ENCODE results near the gene GPC6.

The GPC6 gene

GRCh38 chr13:94113245-94113644 lies 886.6 kb downstream of the GPC6 start:
- Histone ChIP-seq H3K79me2 (ENCODE audit: control insufficient read depth, insufficient read depth, low read length, poor library complexity) (no peaks in the 10 kb centered on the region), H4K12ac (ENCODE audit: low read depth, low read length) (no peak overlapping the region), H2BK12ac (ENCODE audit: low read length) (no peak overlapping the region), H3K18ac (ENCODE audit: low read length) (no peak overlapping the region), H3K27ac (ENCODE audit: low read depth, low read length) (no peak overlapping the region), H3K4me1 (ENCODE audit: control insufficient read depth in 1 of 2, insufficient read depth in 2 of 2, low read length in 2 of 2) (no peaks in the 10 kb centered on the region), H3K79me1 (ENCODE audit: low read length) (no peaks in the 10 kb centered on the region), H3K9ac (ENCODE audit: low read length) (no peak overlapping the region), H3K9me3 (ENCODE audit: insufficient read depth, low read depth, low read length) (no peaks in the 10 kb centered on the region), H2AFZ (ENCODE audit: insufficient read depth, low read length, poor library complexity) (no peak overlapping the region), H3K14ac (ENCODE audit: low read length) (no peak overlapping the region), H3K27me3 (ENCODE audit: insufficient read depth, low read length) (no peaks in the 10 kb centered on the region), H2BK5ac (ENCODE audit: low read depth, low read length, poor library complexity) (no peak overlapping the region), H2BK120ac (ENCODE audit: insufficient read depth, low read length, poor library complexity) (no peak overlapping the region), H3K36me3 (ENCODE audit: control insufficient read depth in 1 of 2, insufficient read depth in 2 of 2, low read length in 2 of 2) (no peaks in the 10 kb centered on the region), H3K23ac (ENCODE audit: low read length) (no peak overlapping the region), H3K4ac (ENCODE audit: low read depth, low read length) (no peak overlapping the region), H4K91ac (ENCODE audit: low read depth, low read length) (no peak overlapping the region), H3K4me3 (ENCODE audit: low read depth, low read length) (no peak overlapping the region), H2AK5ac (ENCODE audit: low read length) (no peak overlapping the region), H3K4me2 (ENCODE audit: low read length) (no peak overlapping the region), H4K8ac (ENCODE audit: low read depth, low read length) (no peak overlapping the region)
- DNase-seq = no peak

- Histone ChIP-seq H2BK5ac (ENCODE audit: low read depth, low read length, poor library complexity) (no peak overlapping the region), H3K9me3 (ENCODE audit: insufficient read depth, low read depth, low read length) (no peaks in the 10 kb centered on the region), H3K14ac (ENCODE audit: low read length) (no peak overlapping the region), H3K27me3 (ENCODE audit: insufficient read depth, low read length) (no peaks in the 10 kb centered on the region), H3K4me2 (ENCODE audit: low read length) (no peak overlapping the region), H3K4me1 (ENCODE audit: control insufficient read depth in 1 of 2, insufficient read depth in 2 of 2, low read length in 2 of 2) (no peaks in the 10 kb centered on the region), H4K91ac (ENCODE audit: low read depth, low read length) (no peak overlapping the region), H3K4me3 (ENCODE audit: low read depth, low read length) (no peak overlapping the region), H2AFZ (ENCODE audit: insufficient read depth, low read length, poor library complexity) (no peak overlapping the region), H2BK120ac (ENCODE audit: insufficient read depth, low read length, poor library complexity) (no peak overlapping the region), H3K79me1 (ENCODE audit: low read length) (no peaks in the 10 kb centered on the region), H3K23ac (ENCODE audit: low read length) (no peak overlapping the region), H3K18ac (ENCODE audit: low read length) (no peak overlapping the region), H4K12ac (ENCODE audit: low read depth, low read length) (no peak overlapping the region), H3K9ac (ENCODE audit: low read length) (no peak overlapping the region), H2AK5ac (ENCODE audit: low read length) (no peak overlapping the region), H2BK12ac (ENCODE audit: low read length) (no peak overlapping the region), H3K27ac (ENCODE audit: low read depth, low read length) (no peak overlapping the region), H3K79me2 (ENCODE audit: control insufficient read depth, insufficient read depth, low read length, poor library complexity) (no peaks in the 10 kb centered on the region), H3K4ac (ENCODE audit: low read depth, low read length) (no peak overlapping the region), H4K8ac (ENCODE audit: low read depth, low read length) (no peak overlapping the region), H3K36me3 (ENCODE audit: control insufficient read depth in 1 of 2, insufficient read depth in 2 of 2, low read length in 2 of 2) (no peaks in the 10 kb centered on the region)
- DNase-seq = no peak
- no CpG with 5 or more reads among the region's 1 CpG for WGBS (ENCODE audit: extremely low coverage, insufficient coverage, insufficient read length)
Measured at GRCh38 chr13:94114166-94114565, 887.6 kb downstream of the GPC6 start.

GRCh38 chr13:94115054-94115453 lies 888.4 kb downstream of the GPC6 start:
- H2AFZ ChIP-seq (ENCODE audit: insufficient read depth, low read length, poor library complexity) = no peak overlapping the region
- no peaks in the 10 kb centered on the region for H3K9me3 ChIP-seq (ENCODE audit: insufficient read depth, low read depth, low read length)
- H3K9ac ChIP-seq (ENCODE audit: low read length) = no peak overlapping the region
- no peak overlapping the region for H2BK12ac ChIP-seq (ENCODE audit: low read length)
- H3K4me1 ChIP-seq (ENCODE audit: control insufficient read depth in 1 of 2, insufficient read depth in 2 of 2, low read length in 2 of 2) = no peaks in the 10 kb centered on the region
- no peak overlapping the region for H3K18ac ChIP-seq (ENCODE audit: low read length)
- no peak for DNase-seq
- H3K4ac ChIP-seq (ENCODE audit: low read depth, low read length) = no peak overlapping the region
- H2BK120ac ChIP-seq (ENCODE audit: insufficient read depth, low read length, poor library complexity) = no peak overlapping the region
- no peak overlapping the region for H3K4me2 ChIP-seq (ENCODE audit: low read length)
- H4K8ac ChIP-seq (ENCODE audit: low read depth, low read length) = no peak overlapping the region
- no peak overlapping the region for H2BK5ac ChIP-seq (ENCODE audit: low read depth, low read length, poor library complexity)
- no peaks in the 10 kb centered on the region for H3K36me3 ChIP-seq (ENCODE audit: control insufficient read depth in 1 of 2, insufficient read depth in 2 of 2, low read length in 2 of 2)
- no peak overlapping the region for H2AK5ac ChIP-seq (ENCODE audit: low read length)
- no peak overlapping the region for H3K14ac ChIP-seq (ENCODE audit: low read length)
- no peak overlapping the region for H4K12ac ChIP-seq (ENCODE audit: low read depth, low read length)
- H3K79me1 ChIP-seq (ENCODE audit: low read length) = no peaks in the 10 kb centered on the region
- H4K91ac ChIP-seq (ENCODE audit: low read depth, low read length) = no peak overlapping the region
- H3K79me2 ChIP-seq (ENCODE audit: control insufficient read depth, insufficient read depth, low read length, poor library complexity) = no peaks in the 10 kb centered on the region
- no peak overlapping the region for H3K4me3 ChIP-seq (ENCODE audit: low read depth, low read length)
- WGBS (ENCODE audit: extremely low coverage, insufficient coverage, insufficient read length) = no CpG with 5 or more reads among the region's 1 CpG
- H3K27ac ChIP-seq (ENCODE audit: low read depth, low read length) = no peak overlapping the region
- H3K27me3 ChIP-seq (ENCODE audit: insufficient read depth, low read length) = no peaks in the 10 kb centered on the region
- H3K23ac ChIP-seq (ENCODE audit: low read length) = no peak overlapping the region

GRCh38 chr13:94119360-94119936 lies 892.8 kb downstream of the GPC6 start:
- H3K18ac ChIP-seq (ENCODE audit: low read length) = no peak overlapping the region
- no CpG with 5 or more reads among the region's 7 CpGs for WGBS (ENCODE audit: extremely low coverage, insufficient coverage, insufficient read length)
- H3K27me3 ChIP-seq (ENCODE audit: insufficient read depth, low read length) = no peaks in the 10 kb centered on the region
- H4K12ac ChIP-seq (ENCODE audit: low read depth, low read length) = no peak overlapping the region
- H3K9ac ChIP-seq (ENCODE audit: low read length) = no peak overlapping the region
- H3K23ac ChIP-seq (ENCODE audit: low read length) = no peak overlapping the region
- H4K8ac ChIP-seq (ENCODE audit: low read depth, low read length) = no peak overlapping the region
- H3K79me1 ChIP-seq (ENCODE audit: low read length) = no peaks in the 10 kb centered on the region
- H3K9me3 ChIP-seq (ENCODE audit: insufficient read depth, low read depth, low read length) = no peaks in the 10 kb centered on the region
- H3K4me1 ChIP-seq (ENCODE audit: control insufficient read depth in 1 of 2, insufficient read depth in 2 of 2, low read length in 2 of 2) = no peaks in the 10 kb centered on the region
- no peak overlapping the region for H3K14ac ChIP-seq (ENCODE audit: low read length)
- H2BK12ac ChIP-seq (ENCODE audit: low read length) = no peak overlapping the region
- H3K4me2 ChIP-seq (ENCODE audit: low read length) = no peak overlapping the region
- no peak overlapping the region for H3K4me3 ChIP-seq (ENCODE audit: low read depth, low read length)
- no peak overlapping the region for H2AFZ ChIP-seq (ENCODE audit: insufficient read depth, low read length, poor library complexity)
- H2BK120ac ChIP-seq (ENCODE audit: insufficient read depth, low read length, poor library complexity) = no peak overlapping the region
- no peak overlapping the region for H2AK5ac ChIP-seq (ENCODE audit: low read length)
- H2BK5ac ChIP-seq (ENCODE audit: low read depth, low read length, poor library complexity) = no peak overlapping the region
- H3K79me2 ChIP-seq (ENCODE audit: control insufficient read depth, insufficient read depth, low read length, poor library complexity) = no peaks in the 10 kb centered on the region
- no peak for DNase-seq
- no peak overlapping the region for H3K27ac ChIP-seq (ENCODE audit: low read depth, low read length)
- no peak overlapping the region for H3K4ac ChIP-seq (ENCODE audit: low read depth, low read length)
- no peaks in the 10 kb centered on the region for H3K36me3 ChIP-seq (ENCODE audit: control insufficient read depth in 1 of 2, insufficient read depth in 2 of 2, low read length in 2 of 2)
- H4K91ac ChIP-seq (ENCODE audit: low read depth, low read length) = no peak overlapping the region
